H1 (cell line): ENCODE data around the gene ATG16L2.

Source experiments
- ATF3 ChIP-seq: IDR thresholded peaks from 2 replicates; pipeline ENCODE4 v1.6.1; 2011; ENCODE audit warnings: low read depth, mild to moderate bottlenecking, low read length; ENCODE audit not compliant: insufficient read depth
- BRCA1 ChIP-seq: IDR thresholded peaks from 2 replicates; pipeline ENCODE4 v1.6.1; 2012; ENCODE audit warnings: low read depth, low read length, improper control_type of control experiment
- CBX5 ChIP-seq: fragments of 300-800, 300-1000 bp; sonication (generic); IDR thresholded peaks from 2 replicates; pipeline ENCODE4 v1.7.1; 2016; ENCODE audit warnings: antibody characterized with exemption, low read length, low read depth
- CEBPB ChIP-seq: IDR thresholded peaks from 2 replicates; pipeline ENCODE4 v1.6.1; 2012; ENCODE audit warnings: low read depth, low read length
- CREB1 ChIP-seq: IDR thresholded peaks from 2 replicates; pipeline ENCODE4 v1.6.1; 2012; ENCODE audit warnings: inconsistent platforms
- CTCF ChIP-seq, 3 experiments: IDR thresholded peaks; 1 replicate in 2 of 3; 2 replicates in 1 of 3; pipeline versions ENCODE4 v1.5.1 to v1.6.1; 2011; ENCODE audit warnings: low read length in 3 of 3, mild to moderate bottlenecking in 3 of 3, inconsistent platforms in 2 of 3, low read depth in 1 of 3, moderate library complexity in 1 of 3; ENCODE audit not compliant: insufficient read depth in 1 of 3; ENCODE audit errors: control extremely low read depth in 1 of 3
- GTF2F1 ChIP-seq: IDR thresholded peaks from 2 replicates; pipeline ENCODE4 v1.6.1; 2012; ENCODE audit warnings: low read depth, low read length, improper control_type of control experiment, borderline replicate concordance
- MAFK ChIP-seq: IDR thresholded peaks from 2 replicates; pipeline ENCODE4 v1.6.1; 2012; ENCODE audit warnings: low read depth, mild to moderate bottlenecking, improper control_type of control experiment, low read length
- MAX ChIP-seq: IDR thresholded peaks from 2 replicates; pipeline ENCODE4 v1.6.1; 2012; ENCODE audit warnings: inconsistent platforms
- SIN3A ChIP-seq, 2 experiments: IDR thresholded peaks in 1 of 2; conservative IDR thresholded peaks in 1 of 2; 2 replicates each; pipeline ENCODE4 v1.6.1; 2011 to 2012; ENCODE audit warnings: low read length in 2 of 2, improper control_type of control experiment in 1 of 2, low read depth in 1 of 2, mild to moderate bottlenecking in 1 of 2
- SP1 ChIP-seq: IDR thresholded peaks from 2 replicates; pipeline ENCODE4 v1.6.1; 2011; ENCODE audit warnings: low read depth, low read length
- YY1 ChIP-seq: IDR thresholded peaks from 2 replicates; pipeline ENCODE4 v1.6.1; 2011; ENCODE audit warnings: low read depth, mild to moderate bottlenecking, low read length

GRCh38 chr11:72829884-72830533 is 15.8 kb downstream of the ATG16L2 start:
- no peak for TF ChIP-seq CTCF (IDR thresholded peaks at IDR 0.05; ENCODE audit: control extremely low read depth in 1 of 3, insufficient read depth in 1 of 3, low read depth in 1 of 3, low read length in 3 of 3)
- TF ChIP-seq CREB1: no peak
- TF ChIP-seq YY1: no peak
- TF ChIP-seq CEBPB: no peak
- no peak for TF ChIP-seq MAX
- TF ChIP-seq GTF2F1: no peak
- TF ChIP-seq MAFK: no peak
- no peak for TF ChIP-seq SIN3A (conservative IDR thresholded peaks at IDR 0.05 in 1 of 2, IDR thresholded peaks at IDR 0.05 in 1 of 2; ENCODE audit: low read depth in 1 of 2, low read length in 2 of 2)
- no peak for TF ChIP-seq SP1
- no peak for TF ChIP-seq ATF3
- no peak for TF ChIP-seq CBX5
- TF ChIP-seq BRCA1: no peak
